IMR-90 (cell line): ENCODE data around the gene SOST. TPM values are rescaled to one million over a fixed set of nuclear protein-coding genes. Genes with fewer than 3 reads are reported as not detected.

ENCODE experiments used
- ATAC-seq: fragments of 200-7000 bp; cut with Tn5 transposase; 2 replicates; pipeline ENCODE4 v1.9.1; 2020; ENCODE audit warnings: low read depth, mild to moderate bottlenecking, moderate library complexity
- BruUV-seq: library from RNA; stranded (reverse); fragments of 400-500 nt; replicated peaks from 2 replicates; lab custom pipeline; 2021; lab: Mats Ljungman, UMichigan
- CTCF ChIA-PET: fragments of 300-600 bp; formaldehyde crosslinking; extraction: SDS; loops from one replicate; lab custom pipeline; 2021; ENCODE audit warnings: antibody characterized with exemption; lab: Yijun Ruan, JAX
- POLR2A ChIA-PET: fragments of 300-600 bp; sonication (Branson Sonifier 250); formaldehyde crosslinking; loops from one replicate; lab custom pipeline; 2022; ENCODE audit warnings: antibody characterized with exemption; ENCODE audit not compliant: unreplicated experiment; lab: Charles Lee
- DNase-seq: peaks from one replicate; pipeline ENCODE4 v3.0.0; 2013
- H2AFZ ChIP-seq: replicated peaks from 2 replicates; pipeline ENCODE3; 2013; ENCODE audit warnings: low read length, mild to moderate bottlenecking; ENCODE audit not compliant: poor library complexity
- H2AK5ac ChIP-seq: 2 replicates; pipeline ENCODE4 v1.6.1; 2013; ENCODE audit warnings: low read depth, low read length, inconsistent platforms
- H2AK9ac ChIP-seq: replicated peaks from 2 replicates; pipeline ENCODE3; 2013; ENCODE audit warnings: mild to moderate bottlenecking, low read depth, low read length, moderate library complexity; ENCODE audit not compliant: poor library complexity
- H2BK120ac ChIP-seq: 2 replicates; pipeline ENCODE4 v1.6.1; 2013; ENCODE audit warnings: low read depth, low read length, inconsistent platforms
- H2BK15ac ChIP-seq: 3 replicates; pipeline ENCODE4 v1.6.1; 2013; ENCODE audit warnings: low read depth, low read length, inconsistent platforms
- H2BK20ac ChIP-seq: 2 replicates; pipeline ENCODE4 v1.6.1; 2013; ENCODE audit warnings: low read depth, mild to moderate bottlenecking, inconsistent platforms, low read length, moderate library complexity
- H2BK5ac ChIP-seq: 2 replicates; pipeline ENCODE4 v1.6.1; 2013; ENCODE audit warnings: mild to moderate bottlenecking, low read depth, low read length, inconsistent platforms; ENCODE audit not compliant: poor library complexity, severe bottlenecking
- H3K14ac ChIP-seq: replicated peaks from 2 replicates; pipeline ENCODE4 v1.6.1; 2013; ENCODE audit warnings: low read depth, low read length, inconsistent platforms
- H3K18ac ChIP-seq: 2 replicates; pipeline ENCODE4 v1.6.1; 2013; ENCODE audit warnings: low read depth, low read length, control low read depth
- H3K23ac ChIP-seq: 2 replicates; pipeline ENCODE4 v1.6.1; 2013; ENCODE audit warnings: low read depth, low read length, inconsistent platforms
- H3K27ac ChIP-seq: 2 replicates; pipeline ENCODE4 v1.5.1; 2013; ENCODE audit warnings: mild to moderate bottlenecking, control low read depth, low read length; ENCODE audit not compliant: insufficient read depth
- H3K27me3 ChIP-seq: 2 replicates; pipeline ENCODE4 v1.6.1; 2013; ENCODE audit warnings: low read length; ENCODE audit not compliant: control insufficient read depth, insufficient read depth
- H3K36me3 ChIP-seq: 2 replicates; pipeline ENCODE4 v1.6.1; 2013; ENCODE audit warnings: low read length, mixed read lengths; ENCODE audit not compliant: control insufficient read depth, insufficient read depth
- H3K4ac ChIP-seq: 2 replicates; pipeline ENCODE4 v1.6.1; 2013; ENCODE audit warnings: low read depth, low read length, inconsistent platforms
- H3K4me1 ChIP-seq: 2 replicates; pipeline ENCODE4 v1.6.1; 2013; ENCODE audit warnings: low read length, mixed read lengths; ENCODE audit not compliant: control insufficient read depth, insufficient read depth
- H3K4me2 ChIP-seq: 2 replicates; pipeline ENCODE4 v1.6.1; 2013; ENCODE audit warnings: low read depth, mild to moderate bottlenecking, control low read depth, low read length, moderate library complexity
- H3K4me3 ChIP-seq: 2 replicates; pipeline ENCODE4 v1.5.1; 2013; ENCODE audit warnings: low read depth, mild to moderate bottlenecking, control low read depth, low read length, moderate library complexity; ENCODE audit not compliant: insufficient read depth
- H3K56ac ChIP-seq: 2 replicates; pipeline ENCODE4 v1.6.1; 2013; ENCODE audit warnings: low read length, inconsistent platforms; ENCODE audit not compliant: insufficient read depth; ENCODE audit errors: extremely low read depth
- H3K79me1 ChIP-seq, 2 experiments: 2 replicates each; pipeline ENCODE4 v1.6.1; 2013; ENCODE audit warnings: low read length in 2 of 2, inconsistent platforms in 1 of 2, low read depth in 1 of 2
- H3K9ac ChIP-seq: 2 replicates; pipeline ENCODE4 v1.6.1; 2013; ENCODE audit warnings: low read depth, low read length, control low read depth
- H3K9me1 ChIP-seq: 2 replicates; pipeline ENCODE4 v1.6.1; 2013; ENCODE audit warnings: low read length, inconsistent platforms; ENCODE audit not compliant: insufficient read depth
- H3K9me3 ChIP-seq: 2 replicates; pipeline ENCODE4 v1.6.1; 2013; ENCODE audit warnings: low read length; ENCODE audit not compliant: control insufficient read depth, insufficient read depth
- H4K20me1 ChIP-seq: 2 replicates; pipeline ENCODE4 v1.6.1; 2013; ENCODE audit warnings: low read length, inconsistent platforms; ENCODE audit not compliant: insufficient read depth
- H4K5ac ChIP-seq: 2 replicates; pipeline ENCODE4 v1.6.1; 2013; ENCODE audit warnings: mild to moderate bottlenecking, low read depth, low read length, control low read depth
- H4K8ac ChIP-seq, 2 experiments: 2 replicates each; pipeline ENCODE4 v1.6.1; 2013; ENCODE audit warnings: low read depth in 2 of 2, low read length in 2 of 2, control low read depth in 1 of 2, inconsistent platforms in 1 of 2
- H4K91ac ChIP-seq: 2 replicates; pipeline ENCODE4 v1.6.1; 2013; ENCODE audit warnings: low read depth, low read length, inconsistent platforms; ENCODE audit not compliant: insufficient read depth
- BHLHE40 ChIP-seq: fragments of 150-350 bp; IDR thresholded peaks from 2 replicates; pipeline ENCODE4 v1.6.1; 2016; ENCODE audit warnings: mild to moderate bottlenecking, low read depth, low read length
- CEBPB ChIP-seq: IDR thresholded peaks from 2 replicates; pipeline ENCODE4 v1.6.1; 2012; ENCODE audit warnings: low read depth, low read length, improper control_type of control experiment
- CHD1 ChIP-seq: IDR thresholded peaks from 2 replicates; pipeline ENCODE4 v1.6.1; 2012; ENCODE audit warnings: low read depth, low read length, improper control_type of control experiment
- FOS ChIP-seq: fragments of 150-350 bp; IDR thresholded peaks from 2 replicates; pipeline ENCODE4 v1.6.1; 2016; ENCODE audit warnings: low read depth, low read length
- MAFK ChIP-seq: IDR thresholded peaks from 2 replicates; pipeline ENCODE4 v1.6.1; 2012; ENCODE audit warnings: low read depth, low read length, improper control_type of control experiment
- MAZ ChIP-seq: IDR thresholded peaks from 2 replicates; pipeline ENCODE4 v1.6.1; 2012; ENCODE audit warnings: low read depth, mild to moderate bottlenecking, low read length, improper control_type of control experiment, moderate library complexity, borderline replicate concordance
- MXI1 ChIP-seq: IDR thresholded peaks from 2 replicates; pipeline ENCODE4 v1.6.1; 2012; ENCODE audit warnings: low read depth, mild to moderate bottlenecking, low read length, moderate library complexity, borderline replicate concordance
- NFE2L2 ChIP-seq: fragments of 150-350 bp; IDR thresholded peaks from 2 replicates; pipeline ENCODE4 v1.6.1; 2016; ENCODE audit warnings: low read depth, mild to moderate bottlenecking, low read length
- POLR2A ChIP-seq: IDR thresholded peaks from 2 replicates; pipeline ENCODE4 v1.6.1; 2012; ENCODE audit warnings: mild to moderate bottlenecking, low read depth, low read length
- RAD21 ChIP-seq: IDR thresholded peaks from 2 replicates; pipeline ENCODE4 v1.6.1; 2012; ENCODE audit warnings: low read length, improper control_type of control experiment
- RCOR1 ChIP-seq: IDR thresholded peaks from 2 replicates; pipeline ENCODE4 v1.6.1; 2012; ENCODE audit warnings: mild to moderate bottlenecking, low read length, improper control_type of control experiment; ENCODE audit not compliant: insufficient replicate concordance
- RFX5 ChIP-seq: IDR thresholded peaks from 2 replicates; pipeline ENCODE4 v1.8.0; 2012; ENCODE audit warnings: low read depth, mild to moderate bottlenecking, low read length, moderate library complexity
- SMC3 ChIP-seq: fragments of 150-350 bp; IDR thresholded peaks from 2 replicates; pipeline ENCODE4 v1.6.1; 2016; ENCODE audit warnings: low read depth, mild to moderate bottlenecking, antibody characterized with exemption, low read length, moderate library complexity
- WGBS, 2 experiments: methylation state at CpG; one replicate each; pipeline versions ENCODE4 v1.1.5 to v1.1.7; 2013; ENCODE audit warnings: missing lambda C conversion rate in 2 of 2; ENCODE audit not compliant: insufficient read length in 1 of 2; ENCODE audit errors: extremely low coverage in 2 of 2; 5-methylcytosine and 5-hydroxymethylcytosine counted together
- dilution Hi-C: fragments of 300-500 bp; cut with HindIII; formaldehyde crosslinking; loops from one replicate; pipeline ENCODE4 v1.14.3; 2018; ENCODE audit warnings: low sequenced_read_pairs; ENCODE audit not compliant: unreplicated experiment
- in situ Hi-C: fragments of 300-500 bp; cut with MboI; formaldehyde crosslinking; loops from 3 replicates; pipeline ENCODE4 v1.14.3; 2019; ENCODE audit warnings: low sequenced_read_pairs, inconsistent platforms, mixed read lengths
- intact Hi-C: fragments of 100-400 bp; cut with micrococcal nuclease; formaldehyde crosslinking; loops from 2 replicates; pipeline ENCODE4 v1.10.0; 2022
- polyA plus RNA-seq, 3 experiments: library from polyadenylated mRNA; depleted of rRNA; stranded (reverse); fragments of >200 nt; gene quantifications; 2 replicates each; pipeline ENCODE4 v1.2.3, GENCODE V29; 2012; ENCODE audit warnings: low replicate concordance in 1 of 3
- total RNA-seq: library from RNA; depleted of rRNA; stranded (reverse); fragments of >200 nt; gene quantifications from 2 replicates; pipeline ENCODE4 v1.2.3, GENCODE V29; 2012
- TF ChIP-seq, protein P1 (sequence below): fragments of 150-350 bp; IDR thresholded peaks from 2 replicates; pipeline ENCODE4 v1.6.1; 2016; ENCODE audit warnings: low read depth, mild to moderate bottlenecking, low read length, moderate library complexity, borderline replicate concordance
- TF ChIP-seq, protein P2 (sequence below): fragments of 150-350 bp; IDR thresholded peaks from 2 replicates; pipeline ENCODE4 v1.6.1; 2017; ENCODE audit warnings: mild to moderate bottlenecking, antibody characterized with exemption, low read length, low read depth
- TF ChIP-seq, protein P3 (sequence below): conservative IDR thresholded peaks from 2 replicates; pipeline ENCODE4 v1.5.1; 2012; ENCODE audit warnings: mild to moderate bottlenecking, low read depth, low read length, improper control_type of control experiment

The SOST gene
- total and polyA plus RNA-seq, 2 of the 4 experiments (the other 2 are of a cell fraction) = not detected

DNA sequence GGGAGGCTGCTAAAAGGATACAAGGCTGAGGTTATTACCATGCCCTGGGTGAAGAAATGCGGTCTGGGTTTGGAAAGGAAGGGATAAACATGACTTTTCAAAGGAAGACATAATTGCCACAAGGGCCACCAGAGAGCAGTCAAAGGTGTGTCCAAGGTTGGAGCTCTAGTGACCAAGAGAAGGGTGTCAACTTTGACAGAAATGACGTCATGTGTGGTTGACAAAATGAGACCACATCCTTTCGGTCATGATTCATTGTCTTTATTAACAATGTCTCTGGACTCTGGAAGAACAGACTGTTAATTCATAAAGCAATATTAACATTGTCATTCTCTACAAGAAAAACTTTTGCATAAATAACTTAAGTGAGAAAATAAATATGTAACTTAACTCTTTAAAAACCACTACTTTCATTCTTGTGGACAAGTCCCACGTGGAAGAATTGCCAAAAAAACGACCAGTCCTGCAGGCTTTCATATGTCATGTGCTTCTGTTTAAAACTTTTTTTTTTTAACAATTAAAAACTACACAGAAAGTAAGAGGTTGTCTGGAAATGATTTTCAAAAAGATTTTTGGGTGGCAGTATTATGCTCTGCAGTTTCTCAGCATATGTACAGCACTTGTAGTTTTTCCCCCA is 5.0 kb downstream of the SOST start:
- Histone ChIP-seq H2BK15ac (no peak overlapping the region), H4K91ac (no peak overlapping the region), H3K4ac (no peak overlapping the region), H3K18ac (no peak overlapping the region), H3K4me2 (no peak overlapping the region), H3K4me1 (peaks cover 4% of the 10 kb centered on the region), H2BK120ac (no peak overlapping the region), H4K20me1 (no peaks in the 10 kb centered on the region), H2BK5ac (no peak overlapping the region), H3K27me3 (peaks cover 50% of the 10 kb centered on the region), H3K9me1 (peaks cover 8% of the 10 kb centered on the region), H3K23ac (no peak overlapping the region), H4K8ac (no peak overlapping the region), H3K79me1 (no peaks in the 10 kb centered on the region), H3K4me3 (no peak overlapping the region), H2BK20ac (no peak overlapping the region), H4K5ac (no peak overlapping the region), H2AK9ac (no peak overlapping the region), H3K9me3 (no peaks in the 10 kb centered on the region), H2AK5ac (no peak overlapping the region), H3K36me3 (no peaks in the 10 kb centered on the region), H3K56ac (no peak overlapping the region), H3K14ac (no peak overlapping the region), H3K27ac (no peak overlapping the region), H2AFZ (no peak overlapping the region), H3K9ac (no peak overlapping the region)
- peak; percentile 20 for DNase-seq
- no peak for TF ChIP-seq BHLHE40
- TF ChIP-seq NFE2L2 = no peak
- TF ChIP-seq, protein P1, sequence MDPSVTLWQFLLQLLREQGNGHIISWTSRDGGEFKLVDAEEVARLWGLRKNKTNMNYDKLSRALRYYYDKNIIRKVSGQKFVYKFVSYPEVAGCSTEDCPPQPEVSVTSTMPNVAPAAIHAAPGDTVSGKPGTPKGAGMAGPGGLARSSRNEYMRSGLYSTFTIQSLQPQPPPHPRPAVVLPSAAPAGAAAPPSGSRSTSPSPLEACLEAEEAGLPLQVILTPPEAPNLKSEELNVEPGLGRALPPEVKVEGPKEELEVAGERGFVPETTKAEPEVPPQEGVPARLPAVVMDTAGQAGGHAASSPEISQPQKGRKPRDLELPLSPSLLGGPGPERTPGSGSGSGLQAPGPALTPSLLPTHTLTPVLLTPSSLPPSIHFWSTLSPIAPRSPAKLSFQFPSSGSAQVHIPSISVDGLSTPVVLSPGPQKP = no peak
- TF ChIP-seq MAZ = no peak
- no peak for TF ChIP-seq SMC3
- no peak for TF ChIP-seq CHD1
- no peak for TF ChIP-seq CEBPB
- no peak for TF ChIP-seq RFX5
- TF ChIP-seq, protein P2, sequence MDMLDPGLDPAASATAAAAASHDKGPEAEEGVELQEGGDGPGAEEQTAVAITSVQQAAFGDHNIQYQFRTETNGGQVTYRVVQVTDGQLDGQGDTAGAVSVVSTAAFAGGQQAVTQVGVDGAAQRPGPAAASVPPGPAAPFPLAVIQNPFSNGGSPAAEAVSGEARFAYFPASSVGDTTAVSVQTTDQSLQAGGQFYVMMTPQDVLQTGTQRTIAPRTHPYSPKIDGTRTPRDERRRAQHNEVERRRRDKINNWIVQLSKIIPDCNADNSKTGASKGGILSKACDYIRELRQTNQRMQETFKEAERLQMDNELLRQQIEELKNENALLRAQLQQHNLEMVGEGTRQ = no peak
- TF ChIP-seq FOS = no peak
- TF ChIP-seq, protein P3, sequence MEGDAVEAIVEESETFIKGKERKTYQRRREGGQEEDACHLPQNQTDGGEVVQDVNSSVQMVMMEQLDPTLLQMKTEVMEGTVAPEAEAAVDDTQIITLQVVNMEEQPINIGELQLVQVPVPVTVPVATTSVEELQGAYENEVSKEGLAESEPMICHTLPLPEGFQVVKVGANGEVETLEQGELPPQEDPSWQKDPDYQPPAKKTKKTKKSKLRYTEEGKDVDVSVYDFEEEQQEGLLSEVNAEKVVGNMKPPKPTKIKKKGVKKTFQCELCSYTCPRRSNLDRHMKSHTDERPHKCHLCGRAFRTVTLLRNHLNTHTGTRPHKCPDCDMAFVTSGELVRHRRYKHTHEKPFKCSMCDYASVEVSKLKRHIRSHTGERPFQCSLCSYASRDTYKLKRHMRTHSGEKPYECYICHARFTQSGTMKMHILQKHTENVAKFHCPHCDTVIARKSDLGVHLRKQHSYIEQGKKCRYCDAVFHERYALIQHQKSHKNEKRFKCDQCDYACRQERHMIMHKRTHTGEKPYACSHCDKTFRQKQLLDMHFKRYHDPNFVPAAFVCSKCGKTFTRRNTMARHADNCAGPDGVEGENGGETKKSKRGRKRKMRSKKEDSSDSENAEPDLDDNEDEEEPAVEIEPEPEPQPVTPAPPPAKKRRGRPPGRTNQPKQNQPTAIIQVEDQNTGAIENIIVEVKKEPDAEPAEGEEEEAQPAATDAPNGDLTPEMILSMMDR = no peak
- TF ChIP-seq POLR2A = no peak
- no peak for TF ChIP-seq MXI1
- no peak for TF ChIP-seq MAFK
- no peak for TF ChIP-seq RCOR1
- TF ChIP-seq RAD21 = no peak
- WGBS, 2 experiments = 100% methylated on average over 1 of the region's 5 CpGs; no CpG with 5 or more reads in 1 of the 2 experiments
- dilution Hi-C loops = no loop called here
- in situ Hi-C loops = loop anchor here (5.0 kb wide), 1 partner anchor 176 kb away; no protein-coding TSS in a partner anchor
- POLR2A ChIA-PET = no interaction called here
- BruUV-seq = no TSS peak
- intact Hi-C loops = no loop called here
- ATAC-seq = no peak
- CTCF ChIA-PET = interaction anchor here (0.5 to 0.6 kb wide), 3 partner anchors 11 to 169 kb away, joined by 3 to 5 read pairs (median 3); no protein-coding TSS in a partner anchor
